Measurements from ENCODE around the gene PDCD7. TPM values are rescaled to one million over a fixed set of nuclear protein-coding genes. Genes with fewer than 3 reads are reported as not detected.

Gene PDCD7
- total and polyA plus RNA-seq, 2 of the 4 experiments (the other 2 are of a cell fraction): 4.7 to 12.3 TPM

GRCh38 chr15:65077291-65077980 is 56.2 kb downstream of the PDCD7 start:
- CTCF ChIA-PET: no interaction called here
- 77% methylated on average over 83 of the region's 85 CpGs; no CpG with 5 or more reads in 1 of the 2 experiments for WGBS, 2 experiments (ENCODE audit: extremely low coverage in 2 of 2, insufficient read length in 1 of 2)
- no TSS peak for BruUV-seq (replicated peaks)

More at GRCh38 chr15:65077291-65077980, 56.2 kb downstream of the PDCD7 start:
- Histone ChIP-seq H2BK5ac (ENCODE audit: low read depth, low read length, poor library complexity, severe bottlenecking) (no peak overlapping the region), H4K5ac (ENCODE audit: low read depth, low read length) (no peak overlapping the region), H2BK120ac (ENCODE audit: low read depth, low read length) (no peak overlapping the region), H3K4me3 (ENCODE audit: insufficient read depth, low read depth, low read length) (no peak overlapping the region), H3K79me1 (ENCODE audit: low read depth in 1 of 2, low read length in 2 of 2) (no peaks in the 10 kb centered on the region), H4K91ac (ENCODE audit: insufficient read depth, low read depth, low read length) (no peak overlapping the region), H3K4me1 (ENCODE audit: control insufficient read depth, insufficient read depth, low read length) (peaks cover 3% of the 10 kb centered on the region; the same call in 1 of the 2 replicates), H2AK5ac (ENCODE audit: low read depth, low read length) (no peak overlapping the region), H2BK20ac (ENCODE audit: low read depth, low read length) (no peak overlapping the region), H4K20me1 (ENCODE audit: insufficient read depth, low read length) (no peaks in the 10 kb centered on the region; the same call in none of the 2 replicates), H4K8ac (ENCODE audit: low read depth in 2 of 2, low read length in 2 of 2) (no peak overlapping the region), H3K27me3 (ENCODE audit: control insufficient read depth, insufficient read depth, low read length) (peaks cover 34% of the 10 kb centered on the region), H2AK9ac (replicated peaks; ENCODE audit: low read depth, low read length, poor library complexity) (no peak overlapping the region), H3K9ac (ENCODE audit: low read depth, low read length) (no peak overlapping the region), H3K4me2 (ENCODE audit: low read depth, low read length) (no peak overlapping the region), H3K56ac (ENCODE audit: extremely low read depth, insufficient read depth, low read length) (no peak overlapping the region), H3K14ac (replicated peaks; ENCODE audit: low read depth, low read length) (no peak overlapping the region), H3K18ac (ENCODE audit: low read depth, low read length) (no peak overlapping the region), H3K9me1 (ENCODE audit: insufficient read depth, low read length) (peaks cover 3% of the 10 kb centered on the region; the same call in 1 of the 2 replicates), H2AFZ (replicated peaks; ENCODE audit: low read length, poor library complexity) (peak overlapping the region; percentile 72), H3K4ac (ENCODE audit: low read depth, low read length) (no peak overlapping the region), H3K9me3 (ENCODE audit: control insufficient read depth, insufficient read depth, low read length) (no peaks in the 10 kb centered on the region), H3K27ac (ENCODE audit: insufficient read depth, low read length) (no peak overlapping the region), H2BK15ac (ENCODE audit: low read depth, low read length) (no peak overlapping the region), H3K36me3 (ENCODE audit: control insufficient read depth, insufficient read depth, low read length) (no peaks in the 10 kb centered on the region), H3K23ac (ENCODE audit: low read depth, low read length) (no peak overlapping the region)
- DNase-seq (no peak), ATAC-seq (ENCODE audit: low read depth) (no peak)
- in situ Hi-C loops (cut with MboI; ENCODE audit: low sequenced_read_pairs) (no loop called here), dilution Hi-C loops (cut with HindIII; ENCODE audit: low sequenced_read_pairs, unreplicated experiment) (no loop called here), intact Hi-C loops (cut with micrococcal nuclease) (no loop called here)
- TF ChIP-seq, protein P1, sequence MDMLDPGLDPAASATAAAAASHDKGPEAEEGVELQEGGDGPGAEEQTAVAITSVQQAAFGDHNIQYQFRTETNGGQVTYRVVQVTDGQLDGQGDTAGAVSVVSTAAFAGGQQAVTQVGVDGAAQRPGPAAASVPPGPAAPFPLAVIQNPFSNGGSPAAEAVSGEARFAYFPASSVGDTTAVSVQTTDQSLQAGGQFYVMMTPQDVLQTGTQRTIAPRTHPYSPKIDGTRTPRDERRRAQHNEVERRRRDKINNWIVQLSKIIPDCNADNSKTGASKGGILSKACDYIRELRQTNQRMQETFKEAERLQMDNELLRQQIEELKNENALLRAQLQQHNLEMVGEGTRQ (IDR thresholded peaks at IDR 0.05; ENCODE audit: low read depth, low read length): no peak
- TF ChIP-seq MAZ (IDR thresholded peaks at IDR 0.05; ENCODE audit: borderline replicate concordance, low read depth, low read length): no peak
- TF ChIP-seq CTCF (conservative IDR thresholded peaks at IDR 0.05; ENCODE audit: low read depth, low read length): no peak
- no peak for TF ChIP-seq BHLHE40 (IDR thresholded peaks at IDR 0.05; ENCODE audit: low read depth, low read length)
- TF ChIP-seq, protein P2, sequence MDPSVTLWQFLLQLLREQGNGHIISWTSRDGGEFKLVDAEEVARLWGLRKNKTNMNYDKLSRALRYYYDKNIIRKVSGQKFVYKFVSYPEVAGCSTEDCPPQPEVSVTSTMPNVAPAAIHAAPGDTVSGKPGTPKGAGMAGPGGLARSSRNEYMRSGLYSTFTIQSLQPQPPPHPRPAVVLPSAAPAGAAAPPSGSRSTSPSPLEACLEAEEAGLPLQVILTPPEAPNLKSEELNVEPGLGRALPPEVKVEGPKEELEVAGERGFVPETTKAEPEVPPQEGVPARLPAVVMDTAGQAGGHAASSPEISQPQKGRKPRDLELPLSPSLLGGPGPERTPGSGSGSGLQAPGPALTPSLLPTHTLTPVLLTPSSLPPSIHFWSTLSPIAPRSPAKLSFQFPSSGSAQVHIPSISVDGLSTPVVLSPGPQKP (IDR thresholded peaks at IDR 0.05; ENCODE audit: borderline replicate concordance, low read depth, low read length): no peak
- no peak for TF ChIP-seq RCOR1 (IDR thresholded peaks at IDR 0.05; ENCODE audit: insufficient replicate concordance, low read length)
- no peak for TF ChIP-seq MXI1 (IDR thresholded peaks at IDR 0.05; ENCODE audit: borderline replicate concordance, low read depth, low read length)
- no peak for TF ChIP-seq CHD1 (IDR thresholded peaks at IDR 0.05; ENCODE audit: low read depth, low read length)
- no peak for TF ChIP-seq FOS (IDR thresholded peaks at IDR 0.05; ENCODE audit: low read depth, low read length)
- TF ChIP-seq NFE2L2 (IDR thresholded peaks at IDR 0.05; ENCODE audit: low read depth, low read length): no peak
- no peak for TF ChIP-seq SMC3 (IDR thresholded peaks at IDR 0.05; ENCODE audit: low read depth, low read length)
- no peak for TF ChIP-seq CEBPB (IDR thresholded peaks at IDR 0.05; ENCODE audit: low read depth, low read length)
- no peak for TF ChIP-seq RFX5 (IDR thresholded peaks at IDR 0.05; ENCODE audit: low read depth, low read length)
- POLR2A ChIA-PET (ENCODE audit: unreplicated experiment): no interaction called here
